HFF-Myc (cell line): ENCODE results near the gene INAVA.
"Not testable (repeated sequence)": the region's sequence is repeated elsewhere in the genome, so short reads cannot be mapped to it uniquely, and the experiment has no call there.

Experiments used
- DNase-seq: peaks from one replicate; pipeline ENCODE4 v3.0.0-alpha.2; 2011; ENCODE audit warnings: low read depth; ENCODE audit errors: extremely low read depth
- H3K4me3 ChIP-seq: replicated peaks from 2 replicates; pipeline ENCODE4 v1.5.1; 2011; ENCODE audit warnings: low read depth, mild to moderate bottlenecking, control low read depth, low read length
- CTCF ChIP-seq: IDR thresholded peaks from 2 replicates; pipeline ENCODE4 v1.5.1; 2012; ENCODE audit warnings: mild to moderate bottlenecking, low read depth, low read length, control low read depth; ENCODE audit errors: missing control alignments

INAVA gene

GRCh38 chr1:200925831-200926230, 31.1 kb downstream of the INAVA start:
- no peak for TF ChIP-seq CTCF
- no peak overlapping the region for H3K4me3 ChIP-seq
- DNase-seq: no peak

GRCh38 chr1:200929530-200930278, 35.0 kb downstream of the INAVA start:
- no peak for DNase-seq
- H3K4me3 ChIP-seq: no peak overlapping the region
- no peak for TF ChIP-seq CTCF

DNA sequence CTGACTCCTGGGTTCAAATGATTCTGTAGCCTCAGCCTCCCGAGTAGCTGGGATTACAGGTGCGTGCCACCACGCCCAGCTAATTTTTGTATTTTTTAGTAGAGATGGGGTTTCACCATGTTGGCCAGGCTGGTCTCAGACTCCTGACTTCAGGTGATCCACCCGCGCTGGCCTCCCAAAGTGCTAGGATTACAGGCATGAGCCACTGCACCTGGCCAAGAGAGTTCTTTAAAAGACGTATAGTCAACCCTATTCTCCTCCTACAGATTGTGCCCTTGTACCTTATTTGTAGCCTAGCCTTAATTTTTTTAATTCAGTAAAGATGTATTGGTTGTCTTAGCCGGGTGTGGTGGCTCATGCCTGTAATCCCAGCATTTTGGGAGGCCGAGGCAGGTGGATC, 35.6 kb downstream of the INAVA start:
- H3K4me3 ChIP-seq, DNase-seq: not testable (repeated sequence)

DNA sequence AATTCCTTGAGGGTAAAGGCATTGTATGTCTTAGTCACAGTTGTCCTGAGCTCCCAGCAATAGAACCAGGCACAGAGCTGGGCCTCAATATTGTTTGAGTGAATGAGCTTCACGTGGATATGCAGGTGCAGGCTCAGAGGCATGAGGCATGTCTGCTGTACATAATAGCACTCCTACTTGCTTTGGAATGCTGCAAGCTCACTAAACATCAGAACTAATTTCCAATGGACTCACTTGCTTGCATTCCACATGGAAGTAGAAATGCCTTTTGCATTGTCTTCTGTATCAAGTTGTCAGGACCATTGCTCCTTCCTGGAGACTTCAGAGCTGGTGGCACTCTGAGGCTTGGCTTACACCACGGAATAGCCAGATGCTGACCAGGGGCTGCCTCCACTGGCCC, 37.1 kb downstream of the INAVA start:
- no peak for TF ChIP-seq CTCF
- H3K4me3 ChIP-seq: no peak overlapping the region
- no peak for DNase-seq

DNA sequence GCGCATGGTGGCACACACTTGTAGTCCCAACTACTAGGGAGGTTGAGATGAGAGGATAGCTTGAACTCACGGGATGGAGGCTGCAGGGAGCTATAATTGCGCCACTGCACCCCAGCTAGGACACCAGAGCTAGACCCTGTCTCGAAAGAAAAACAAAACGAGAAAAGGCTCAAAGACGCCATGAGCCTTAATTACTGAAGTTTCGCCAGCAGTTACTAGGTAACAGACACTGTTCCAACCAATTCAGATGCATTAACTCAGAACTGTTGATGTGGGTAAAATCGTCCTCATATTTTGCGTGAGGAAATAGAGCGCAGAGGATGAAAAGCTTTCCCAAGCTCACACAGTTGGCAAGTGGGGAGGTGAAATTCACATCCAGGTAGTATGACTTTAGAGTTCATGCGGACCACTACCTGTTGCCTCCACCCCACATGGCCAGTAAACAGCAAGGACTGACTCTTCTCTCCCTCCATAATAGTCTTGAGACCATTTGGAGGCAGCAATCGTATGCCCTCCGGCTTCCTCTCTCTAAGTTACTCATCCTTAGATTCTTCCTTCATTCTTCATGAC, 40.1 kb downstream of the INAVA start:
- no peak for TF ChIP-seq CTCF
- DNase-seq: no peak
- H3K4me3 ChIP-seq: no peak overlapping the region

DNA sequence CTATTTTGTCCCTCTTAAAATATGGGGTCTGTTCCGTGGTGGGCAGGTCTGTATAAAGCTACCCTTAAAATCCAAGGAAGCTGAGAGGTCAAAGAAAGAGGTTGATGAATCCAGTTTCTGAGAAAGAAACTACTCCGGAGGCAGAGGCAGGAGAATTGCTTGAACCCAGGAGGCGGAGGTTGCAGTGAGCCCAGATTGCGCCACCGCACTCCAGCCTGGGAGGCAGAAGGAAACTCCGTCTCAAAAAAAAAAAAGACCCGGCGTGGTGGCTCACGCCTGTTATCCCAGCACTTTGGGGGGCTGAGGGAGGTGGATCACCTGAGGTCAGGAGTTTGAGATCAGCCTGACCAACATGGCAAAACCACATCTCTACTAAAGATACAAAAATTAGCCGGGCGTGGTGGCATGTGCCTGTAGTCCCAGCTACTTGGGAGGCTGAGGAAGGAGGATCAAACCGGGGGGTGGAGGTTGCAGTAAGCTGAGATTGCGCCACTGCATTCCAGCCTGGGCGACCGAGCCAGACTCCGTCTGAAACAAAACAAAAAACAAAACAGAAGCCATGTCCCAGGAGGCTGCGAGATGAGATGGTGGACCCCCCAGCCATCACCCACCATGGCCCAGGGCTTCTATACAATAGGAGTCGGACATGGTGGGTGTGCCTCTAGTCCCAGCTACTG, 40.7 kb downstream of the INAVA start:
- DNase-seq, H3K4me3 ChIP-seq: not testable (repeated sequence)

DNA sequence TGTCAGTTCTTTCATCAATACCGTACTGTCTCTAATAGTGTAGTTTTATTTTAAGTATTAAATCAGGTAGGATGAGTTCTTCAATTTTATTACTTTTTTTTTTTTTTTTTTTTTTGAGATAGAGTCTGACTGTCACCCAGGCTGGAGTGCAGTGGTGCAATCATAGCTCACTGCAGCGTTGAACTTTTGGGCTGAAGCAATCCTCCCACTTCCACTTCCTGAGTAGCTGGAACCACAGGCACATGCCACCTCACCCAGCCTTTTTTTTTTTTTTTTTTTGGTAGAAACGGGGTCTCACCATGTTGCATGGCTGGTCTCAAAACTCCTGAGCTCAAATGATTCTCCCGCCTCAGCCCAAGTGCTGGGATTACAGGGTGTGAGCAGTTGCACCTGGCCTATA, 44.3 kb downstream of the INAVA start:
- no peak overlapping the region for H3K4me3 ChIP-seq
- no peak for TF ChIP-seq CTCF
- DNase-seq: no peak
